Measurements from ENCODE around the gene FSTL1. TPM values are rescaled to one million over a fixed set of nuclear protein-coding genes. Genes with fewer than 3 reads are reported as not detected.

FSTL1 gene
- total RNA-seq, 2 experiments from 2014 or later, result 0.23 to 0.94 TPM

- ChIA-PET CTCF (no interaction called here), POLR2A (no interaction called here)
Measured at GRCh38 chr3:120441776-120442175, 9.0 kb downstream of the FSTL1 start.

GRCh38 chr3:120440762-120441161 lies 10.0 kb downstream of the FSTL1 start:
- POLR2A ChIA-PET, result no interaction called here
- CTCF ChIA-PET, result no interaction called here

GRCh38 chr3:120440001-120440703 lies 10.6 kb downstream of the FSTL1 start:
- POLR2A ChIA-PET, result no interaction called here
- CTCF ChIA-PET, result no interaction called here

- CTCF ChIA-PET, result no interaction called here
Measured at GRCh38 chr3:120438665-120439370, 12.0 kb downstream of the FSTL1 start.

GRCh38 chr3:120438216-120438615 lies 12.6 kb downstream of the FSTL1 start:
- CTCF ChIA-PET, result no interaction called here
- POLR2A ChIA-PET, result no interaction called here

More at GRCh38 chr3:120438665-120439370, 12.0 kb downstream of the FSTL1 start:
- POLR2A ChIA-PET, result no interaction called here

GRCh38 chr3:120437559-120437958 lies 13.2 kb downstream of the FSTL1 start:
- ChIA-PET POLR2A (no interaction called here), CTCF (no interaction called here)

- ChIA-PET POLR2A (no interaction called here), CTCF (no interaction called here)
Measured at GRCh38 chr3:120436523-120437050, 14.2 kb downstream of the FSTL1 start.

- CTCF ChIA-PET, result no interaction called here
- POLR2A ChIA-PET, result no interaction called here
Measured at GRCh38 chr3:120435621-120436020, 15.2 kb downstream of the FSTL1 start.

- ChIA-PET CTCF (interaction anchor here (0.8 kb wide), 1 partner anchor 16 kb away, joined by 3 read pairs; no protein-coding TSS in a partner anchor), POLR2A (no interaction called here)
Measured at GRCh38 chr3:120433662-120434331, 17.0 kb downstream of the FSTL1 start.

GRCh38 chr3:120432150-120432860 lies 18.5 kb downstream of the FSTL1 start:
- ChIA-PET CTCF (no interaction called here), POLR2A (no interaction called here)

GRCh38 chr3:120429921-120430361 lies 20.9 kb downstream of the FSTL1 start:
- ChIA-PET CTCF (no interaction called here), POLR2A (no interaction called here)

GRCh38 chr3:120428924-120429323 lies 21.9 kb downstream of the FSTL1 start:
- POLR2A ChIA-PET, result no interaction called here
- CTCF ChIA-PET, result no interaction called here

GRCh38 chr3:120427201-120427600 lies 23.6 kb downstream of the FSTL1 start:
- ChIA-PET POLR2A (no interaction called here), CTCF (interaction anchor here (1.0 kb wide), 1 partner anchor 183 kb away, joined by 5 read pairs; no protein-coding TSS in a partner anchor)

GRCh38 chr3:120425572-120426250 lies 25.1 kb downstream of the FSTL1 start:
- POLR2A ChIA-PET, result no interaction called here
- CTCF ChIA-PET, result no interaction called here

GRCh38 chr3:120424976-120425570 lies 25.7 kb downstream of the FSTL1 start:
- ChIA-PET CTCF (interaction anchor here (0.6 kb wide), 1 partner anchor 9 kb away, joined by 3 read pairs; no protein-coding TSS in a partner anchor), POLR2A (no interaction called here)

GRCh38 chr3:120424506-120424905 lies 26.3 kb downstream of the FSTL1 start:
- ChIA-PET CTCF (interaction anchor here (0.6 kb wide), 1 partner anchor 8 kb away, joined by 3 read pairs; no protein-coding TSS in a partner anchor), POLR2A (no interaction called here)

GRCh38 chr3:120423432-120423831 lies 27.4 kb downstream of the FSTL1 start:
- CTCF ChIA-PET, result no interaction called here
- POLR2A ChIA-PET, result no interaction called here

- CTCF ChIA-PET, result interaction anchor here (1.9 kb wide), 1 partner anchor 178 kb away, joined by 5 read pairs; no protein-coding TSS in a partner anchor
- POLR2A ChIA-PET, result no interaction called here
Measured at GRCh38 chr3:120421926-120422325, 28.9 kb downstream of the FSTL1 start.
